Activated CD4-positive, alpha-beta T cell treated with anti-CD3 and anti-CD28 coated beads for 36 hours (primary cell): Measurements from ENCODE around the gene UBC. TPM values are rescaled to one million over a fixed set of nuclear protein-coding genes. Genes with fewer than 3 reads are reported as not detected.

Source experiments
- ATAC-seq: fragments of 200-7000 bp; cut with Tn5 transposase; one replicate; pipeline ENCODE4 v1.10.0; 2021; ENCODE audit warnings: mild to moderate bottlenecking, moderate library complexity
- CTCF ChIA-PET: fragments of 350-600 bp; sonication (Branson Sonifier 250); formaldehyde crosslinking; loops from one replicate; lab custom pipeline; 2021; ENCODE audit warnings: antibody characterized with exemption; lab: Charles Lee
- POLR2A ChIA-PET: fragments of 350-600 bp; sonication (Branson Sonifier 250); formaldehyde crosslinking; loops from one replicate; lab custom pipeline; 2021; ENCODE audit warnings: antibody characterized with exemption, inconsistent platforms; lab: Charles Lee
- DNase-seq: peaks from one replicate; pipeline ENCODE4 v3.0.0-alpha.2; 2020
- H3K27ac Mint-ChIP-seq: one replicate; pipeline ENCODE4 v1.8.0; 2021; ENCODE audit warnings: mixed read lengths
- H3K27me3 Mint-ChIP-seq: one replicate; pipeline ENCODE4 v1.8.0; 2021; ENCODE audit warnings: mixed read lengths
- H3K36me3 Mint-ChIP-seq: one replicate; pipeline ENCODE4 v1.8.0; 2021; ENCODE audit warnings: low read depth, mixed read lengths
- H3K4me1 Mint-ChIP-seq: one replicate; pipeline ENCODE4 v1.8.0; 2021; ENCODE audit warnings: mixed read lengths
- H3K4me3 Mint-ChIP-seq: one replicate; pipeline ENCODE4 v1.8.0; 2021; ENCODE audit warnings: mild to moderate bottlenecking, moderate library complexity, mixed read lengths
- H3K9me3 Mint-ChIP-seq: one replicate; pipeline ENCODE4 v1.8.0; 2021; ENCODE audit warnings: low read depth, mixed read lengths
- intact Hi-C, 2 experiments: fragments of 100-400 bp; cut with DNase I in 1 of 2; cut with micrococcal nuclease in 1 of 2; formaldehyde crosslinking; loops; one replicate each; pipeline versions ENCODE4 v1.14.2 to v1.15.1; 2022 to 2024; cut with DNase I, micrococcal nuclease
- total RNA-seq, 2 experiments: library from RNA; stranded (reverse); gene quantifications; one replicate each; pipeline ENCODE4 v1.2.3, GENCODE V29; 2021

Gene UBC
- total RNA-seq, 2 experiments from 2014 or later, result 809 to 936 TPM

GRCh38 chr12:124947561-124948398 lies 33.3 kb upstream of the UBC start:
- no peaks in the 10 kb centered on the region for H3K4me1 Mint-ChIP-seq
- H3K27ac Mint-ChIP-seq, result no peak overlapping the region
- ATAC-seq (no peak), DNase-seq (no peak)
- ChIA-PET POLR2A (no interaction called here), CTCF (interaction anchor here (1.2 kb wide), 1 partner anchor 59 kb away, joined by 4 read pairs; no protein-coding TSS in a partner anchor)
- no peak overlapping the region for H3K4me3 Mint-ChIP-seq
- intact Hi-C loops, result no loop called here
- H3K36me3 Mint-ChIP-seq, result peaks cover 21% of the 10 kb centered on the region
- no peaks in the 10 kb centered on the region for H3K9me3 Mint-ChIP-seq
- H3K27me3 Mint-ChIP-seq, result no peaks in the 10 kb centered on the region

- ChIA-PET POLR2A (no interaction called here), CTCF (no interaction called here)
- Mint-ChIP-seq H3K36me3 (peaks cover 21% of the 10 kb centered on the region), H3K27me3 (no peaks in the 10 kb centered on the region), H3K4me3 (no peak overlapping the region), H3K4me1 (no peaks in the 10 kb centered on the region), H3K9me3 (no peaks in the 10 kb centered on the region), H3K27ac (no peak overlapping the region)
- intact Hi-C loops, result no loop called here
- ATAC-seq (no peak), DNase-seq (no peak)
Measured at GRCh38 chr12:124947013-124947412, 32.6 kb upstream of the UBC start.

GRCh38 chr12:124946447-124946793 lies 32.0 kb upstream of the UBC start:
- ATAC-seq, result no peak
- Mint-ChIP-seq H3K9me3 (no peaks in the 10 kb centered on the region), H3K27ac (no peak overlapping the region), H3K4me1 (peaks cover 2% of the 10 kb centered on the region), H3K4me3 (no peak overlapping the region), H3K27me3 (no peaks in the 10 kb centered on the region), H3K36me3 (peaks cover 21% of the 10 kb centered on the region)
- intact Hi-C loops, result no loop called here
- ChIA-PET POLR2A (no interaction called here), CTCF (interaction anchor here (0.6 to 2.0 kb wide), 3 partner anchors 19 to 101 kb away, joined by 4 to 10 read pairs (median 5); no protein-coding TSS in a partner anchor)
- no peak for DNase-seq

GRCh38 chr12:124941170-124941527 lies 26.7 kb upstream of the UBC start:
- POLR2A ChIA-PET, result interaction anchor here (0.7 to 3.1 kb wide), 5 partner anchors 12 to 31 kb away, joined by 3 to 39 read pairs (median 15); partner anchors contain the start of gene UBC
- Mint-ChIP-seq H3K4me1 (peaks cover 11% of the 10 kb centered on the region), H3K4me3 (no peak overlapping the region), H3K36me3 (peaks cover 2% of the 10 kb centered on the region), H3K27me3 (no peaks in the 10 kb centered on the region), H3K9me3 (no peaks in the 10 kb centered on the region), H3K27ac (no peak overlapping the region)
- CTCF ChIA-PET, result interaction anchor here (0.9 to 6.0 kb wide), 10 partner anchors 9 to 86 kb away, joined by 3 to 104 read pairs (median 22); partner anchors contain the start of gene UBC
- intact Hi-C loops, result loop anchor here in 1 of 2 experiments (2.0 kb wide), 1 partner anchor 48 kb away; the partner anchor contains the start of gene DHX37
- ATAC-seq, result no peak
- DNase-seq, result no peak

- POLR2A ChIA-PET, result interaction anchor here (0.6 to 3.1 kb wide), 12 partner anchors 13 to 1195 kb away, joined by 3 to 39 read pairs (median 6); partner anchors contain the start of gene UBC
- H3K27me3 Mint-ChIP-seq, result no peaks in the 10 kb centered on the region
- CTCF ChIA-PET, result interaction anchor here (0.6 to 6.0 kb wide), 14 partner anchors 9 to 166 kb away, joined by 3 to 104 read pairs (median 8); partner anchors contain the start of gene UBC
- no peak overlapping the region for H3K27ac Mint-ChIP-seq
- H3K4me3 Mint-ChIP-seq, result no peak overlapping the region
- DNase-seq, result peak; percentile 95
- peaks cover 11% of the 10 kb centered on the region for H3K4me1 Mint-ChIP-seq
- intact Hi-C loops, result loop anchor here (1.0 to 2.0 kb wide), 4 partner anchors 34 to 109 kb away; partner anchors contain the start of gene DHX37 (in 2 of the 2)
- no peaks in the 10 kb centered on the region for H3K9me3 Mint-ChIP-seq
- H3K36me3 Mint-ChIP-seq, result peaks cover 2% of the 10 kb centered on the region
- ATAC-seq, result peak; percentile 39
Measured at GRCh38 chr12:124940393-124941169, 26.1 kb upstream of the UBC start.

- H3K27me3 Mint-ChIP-seq, result no peaks in the 10 kb centered on the region
- intact Hi-C loops, result loop anchor here (1.0 to 2.0 kb wide), 4 partner anchors 34 to 109 kb away; partner anchors contain the start of gene DHX37 (in 2 of the 2)
- H3K36me3 Mint-ChIP-seq, result no peaks in the 10 kb centered on the region
- POLR2A ChIA-PET, result interaction anchor here (0.6 to 3.1 kb wide), 10 partner anchors 12 to 1194 kb away, joined by 3 to 39 read pairs (median 8); partner anchors contain the start of gene UBC
- no peak overlapping the region for H3K4me3 Mint-ChIP-seq
- ATAC-seq (no peak), DNase-seq (no peak)
- peaks cover 11% of the 10 kb centered on the region for H3K4me1 Mint-ChIP-seq
- no peaks in the 10 kb centered on the region for H3K9me3 Mint-ChIP-seq
- CTCF ChIA-PET, result interaction anchor here (0.6 to 6.0 kb wide), 15 partner anchors 9 to 165 kb away, joined by 3 to 104 read pairs (median 7); partner anchors contain the start of gene UBC
- no peak overlapping the region for H3K27ac Mint-ChIP-seq
Measured at GRCh38 chr12:124940143-124940392, 25.6 kb upstream of the UBC start.

GRCh38 chr12:124939421-124940142 lies 25.1 kb upstream of the UBC start:
- H3K36me3 Mint-ChIP-seq, result no peaks in the 10 kb centered on the region
- no peaks in the 10 kb centered on the region for H3K9me3 Mint-ChIP-seq
- ATAC-seq (peak; percentile 74), DNase-seq (peak; percentile 94)
- H3K4me1 Mint-ChIP-seq, result peaks cover 11% of the 10 kb centered on the region
- H3K4me3 Mint-ChIP-seq, result no peak overlapping the region
- no peak overlapping the region for H3K27ac Mint-ChIP-seq
- H3K27me3 Mint-ChIP-seq, result no peaks in the 10 kb centered on the region
- intact Hi-C loops, result loop anchor here (1.0 to 2.0 kb wide), 11 partner anchors 12 to 165 kb away; partner anchors contain the start of genes DHX37 (in 2 of the 2), BRI3BP (in 1 of the 2), SCARB1 (in 1 of the 2) and UBC (in 1 of the 2)
- ChIA-PET CTCF (interaction anchor here (0.6 to 6.0 kb wide), 15 partner anchors 8 to 165 kb away, joined by 3 to 104 read pairs (median 7); partner anchors contain the start of gene UBC), POLR2A (interaction anchor here (0.7 to 3.1 kb wide), 10 partner anchors 12 to 33 kb away, joined by 3 to 39 read pairs (median 8); partner anchors contain the start of gene UBC)

- Mint-ChIP-seq H3K36me3 (no peaks in the 10 kb centered on the region), H3K27ac (no peak overlapping the region), H3K27me3 (no peaks in the 10 kb centered on the region), H3K4me3 (no peak overlapping the region), H3K4me1 (peaks cover 11% of the 10 kb centered on the region), H3K9me3 (no peaks in the 10 kb centered on the region)
- DNase-seq (peak; percentile 80), ATAC-seq (peak; percentile 40)
- intact Hi-C loops, result loop anchor here (1.0 to 2.0 kb wide), 8 partner anchors 12 to 165 kb away; partner anchors contain the start of genes BRI3BP (in 1 of the 2), SCARB1 (in 1 of the 2) and UBC (in 1 of the 2)
- ChIA-PET POLR2A (interaction anchor here (0.6 to 3.0 kb wide), 6 partner anchors 11 to 59 kb away, joined by 3 to 21 read pairs (median 8); no protein-coding TSS in a partner anchor), CTCF (interaction anchor here (1.7 to 6.0 kb wide), 7 partner anchors 12 to 164 kb away, joined by 6 to 104 read pairs (median 41); partner anchors contain the start of gene UBC)
Measured at GRCh38 chr12:124939079-124939420, 24.6 kb upstream of the UBC start.

GRCh38 chr12:124938587-124938986 lies 24.1 kb upstream of the UBC start:
- POLR2A ChIA-PET, result interaction anchor here (0.6 to 3.0 kb wide), 5 partner anchors 11 to 60 kb away, joined by 3 to 21 read pairs (median 5); partner anchors contain the start of gene UBC
- no peaks in the 10 kb centered on the region for H3K27me3 Mint-ChIP-seq
- no peak for ATAC-seq
- peaks cover 11% of the 10 kb centered on the region for H3K4me1 Mint-ChIP-seq
- H3K27ac Mint-ChIP-seq, result no peak overlapping the region
- intact Hi-C loops, result loop anchor here in 1 of 2 experiments (2.0 kb wide), 1 partner anchor 18 kb away; no protein-coding TSS in a partner anchor
- DNase-seq, result peak; percentile 39
- H3K36me3 Mint-ChIP-seq, result no peaks in the 10 kb centered on the region
- CTCF ChIA-PET, result interaction anchor here (1.6 to 6.0 kb wide), 6 partner anchors 11 to 164 kb away, joined by 6 to 104 read pairs (median 53); partner anchors contain the start of gene UBC
- no peaks in the 10 kb centered on the region for H3K9me3 Mint-ChIP-seq
- no peak overlapping the region for H3K4me3 Mint-ChIP-seq

GRCh38 chr12:124938108-124938507 lies 23.7 kb upstream of the UBC start:
- DNase-seq, result no peak
- no peak overlapping the region for H3K4me3 Mint-ChIP-seq
- no peaks in the 10 kb centered on the region for H3K36me3 Mint-ChIP-seq
- peak overlapping the region; percentile 86 for H3K27ac Mint-ChIP-seq
- peaks cover 11% of the 10 kb centered on the region for H3K4me1 Mint-ChIP-seq
- ChIA-PET CTCF (interaction anchor here (1.6 to 6.0 kb wide), 5 partner anchors 11 to 33 kb away, joined by 6 to 104 read pairs (median 65); partner anchors contain the start of gene UBC), POLR2A (interaction anchor here (0.6 to 1.2 kb wide), 4 partner anchors 16 to 60 kb away, joined by 3 to 5 read pairs (median 4); partner anchors contain the start of gene UBC)
- H3K27me3 Mint-ChIP-seq, result no peaks in the 10 kb centered on the region
- no peak for ATAC-seq
- H3K9me3 Mint-ChIP-seq, result no peaks in the 10 kb centered on the region
- intact Hi-C loops, result loop anchor here in 1 of 2 experiments (2.0 kb wide), 1 partner anchor 17 kb away; no protein-coding TSS in a partner anchor
